HG02588 (cell line): Measurements from ENCODE around the gene MYLK2.

Experiments used
- ATAC-seq: cut with Tn5 transposase; IDR thresholded peaks from one replicate; pipeline ENCODE4 v1.9.1; 2021; ENCODE audit warnings: mild to moderate bottlenecking, moderate library complexity; ENCODE audit not compliant: unreplicated experiment

Gene MYLK2

DNA sequence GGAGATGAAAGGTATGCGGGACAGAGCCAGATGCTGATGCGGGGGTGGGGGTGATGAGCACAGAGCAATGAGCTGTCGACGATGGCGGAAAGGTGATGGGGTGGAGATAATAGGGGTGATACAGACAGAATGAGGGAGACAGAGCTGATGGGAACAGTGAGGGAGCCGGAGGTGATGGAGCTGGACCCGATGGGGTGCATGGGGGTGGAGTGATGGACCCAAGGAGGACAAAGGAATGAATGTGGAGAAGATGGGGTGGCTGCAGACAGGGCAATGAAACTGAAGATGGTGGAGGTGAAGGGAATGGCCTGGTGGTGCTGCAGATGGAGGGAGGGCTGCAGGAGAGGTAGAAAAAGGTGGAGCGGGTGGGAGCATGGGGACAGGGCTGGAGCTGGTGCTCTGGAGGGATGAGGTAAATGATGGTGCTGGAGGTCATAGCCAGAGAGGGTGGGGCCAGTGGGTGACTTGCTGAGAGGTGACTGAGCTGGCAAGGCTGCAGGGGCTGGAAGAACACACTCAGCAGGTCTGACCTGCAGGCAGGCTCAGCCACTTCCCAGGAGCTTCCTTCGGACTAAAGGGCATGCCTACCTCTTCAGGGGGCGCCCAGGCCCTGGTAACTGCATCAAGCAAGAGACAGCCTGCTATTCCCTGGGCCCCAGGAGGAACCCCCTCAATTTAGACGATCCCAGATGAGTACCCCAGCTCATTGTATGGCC, 32.2 kb downstream of the MYLK2 start:
- ATAC-seq = no peak

DNA sequence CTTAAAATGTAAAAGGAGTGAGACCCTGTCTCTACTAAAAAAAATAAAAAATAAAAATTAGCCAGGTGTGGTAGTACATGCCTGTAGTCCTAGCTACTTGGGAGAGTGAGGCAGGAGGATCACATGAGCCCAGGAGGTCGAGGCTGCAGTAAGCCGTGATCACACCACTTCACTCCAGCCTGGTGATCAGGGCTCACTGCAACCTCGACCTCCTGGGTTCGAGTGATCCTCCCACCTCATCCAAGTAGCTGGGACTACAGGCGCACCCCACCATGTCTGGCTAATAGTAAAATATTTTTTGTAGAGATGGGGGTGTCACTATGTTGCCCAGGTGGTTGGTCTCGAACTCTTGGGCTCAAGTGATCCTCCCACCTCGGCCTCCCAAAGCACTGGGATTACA, 34.3 kb downstream of the MYLK2 start:
- ATAC-seq = no peak

DNA sequence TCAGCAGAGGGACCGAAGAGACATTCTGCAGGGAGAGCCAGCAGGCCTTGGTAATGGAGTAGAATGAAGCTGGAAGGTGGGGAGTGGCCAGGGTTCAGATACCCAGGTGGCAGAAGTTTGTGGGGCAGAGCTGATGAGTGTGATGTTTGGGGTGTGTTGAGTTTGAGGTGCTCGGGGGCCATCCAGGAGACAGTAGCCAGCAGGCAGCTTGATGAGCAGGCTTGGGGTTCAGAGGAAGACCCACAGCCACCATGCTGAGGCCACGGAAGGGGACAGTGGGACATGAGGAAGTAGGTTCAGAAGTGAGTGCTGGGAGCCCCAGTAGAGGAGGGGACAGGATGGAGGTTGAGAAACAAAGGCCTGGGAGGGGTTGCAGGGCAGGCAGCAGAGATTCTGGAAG, 37.4 kb downstream of the MYLK2 start:
- no peak for ATAC-seq

DNA sequence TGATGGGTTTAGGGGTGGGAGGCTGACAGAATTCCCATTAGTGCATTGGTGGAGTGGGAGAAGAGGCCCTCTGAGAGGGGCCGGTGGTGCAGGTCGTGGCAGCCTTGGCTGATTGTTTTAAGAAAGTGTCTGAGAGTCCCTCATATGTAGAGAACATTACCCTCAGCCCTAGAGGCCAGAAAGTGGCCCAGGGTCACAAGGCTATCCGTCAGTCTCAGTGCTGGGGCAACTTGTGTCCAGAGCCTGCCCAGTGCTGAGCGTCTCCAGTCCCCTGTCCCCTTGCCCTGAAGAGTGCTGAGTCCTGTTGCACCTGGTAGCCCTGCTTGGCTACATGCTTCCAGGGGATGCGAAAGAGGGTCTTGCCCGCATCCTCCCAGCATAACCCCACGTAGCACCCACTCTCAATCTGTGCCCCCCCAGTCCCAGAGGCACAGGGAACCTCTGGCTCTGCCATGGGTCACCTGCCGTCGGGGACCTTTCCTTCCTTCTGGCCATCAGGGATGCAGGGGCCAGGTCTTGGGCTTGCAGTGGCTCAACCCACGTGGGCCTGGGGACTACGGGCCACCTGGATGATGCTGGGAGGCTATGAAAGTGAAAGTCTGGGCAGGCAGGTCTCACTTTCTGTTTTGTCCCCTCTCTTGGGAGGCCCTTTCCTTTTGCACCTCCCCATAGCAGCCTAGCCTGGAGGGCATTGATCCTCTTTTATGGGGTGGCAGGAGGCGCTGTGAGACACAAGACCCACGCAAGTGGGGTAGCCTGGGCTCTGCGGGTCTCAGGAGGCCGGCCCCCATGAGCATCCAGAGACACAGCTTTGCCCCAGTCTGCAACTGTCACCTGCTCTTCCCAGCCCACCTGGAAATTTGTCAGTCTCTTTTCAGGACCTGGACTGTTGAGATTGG, 39.0 kb downstream of the MYLK2 start:
- no peak for ATAC-seq

DNA sequence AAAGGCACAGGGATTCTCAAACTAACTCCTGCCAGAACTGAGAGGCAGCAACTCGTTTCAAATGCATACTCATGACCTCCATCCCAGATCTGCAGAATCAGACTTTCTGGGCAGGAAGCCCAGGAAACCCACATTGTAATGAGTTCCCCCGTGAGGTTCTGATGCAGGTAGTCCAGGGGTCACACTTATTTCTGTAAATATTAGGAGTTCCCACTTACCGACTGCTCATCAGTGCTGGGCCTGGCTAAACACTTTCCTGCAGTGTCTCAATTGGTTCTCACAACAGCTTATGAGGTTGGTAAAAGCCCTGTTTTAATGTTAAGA, 39.6 kb downstream of the MYLK2 start:
- no peak for ATAC-seq

DNA sequence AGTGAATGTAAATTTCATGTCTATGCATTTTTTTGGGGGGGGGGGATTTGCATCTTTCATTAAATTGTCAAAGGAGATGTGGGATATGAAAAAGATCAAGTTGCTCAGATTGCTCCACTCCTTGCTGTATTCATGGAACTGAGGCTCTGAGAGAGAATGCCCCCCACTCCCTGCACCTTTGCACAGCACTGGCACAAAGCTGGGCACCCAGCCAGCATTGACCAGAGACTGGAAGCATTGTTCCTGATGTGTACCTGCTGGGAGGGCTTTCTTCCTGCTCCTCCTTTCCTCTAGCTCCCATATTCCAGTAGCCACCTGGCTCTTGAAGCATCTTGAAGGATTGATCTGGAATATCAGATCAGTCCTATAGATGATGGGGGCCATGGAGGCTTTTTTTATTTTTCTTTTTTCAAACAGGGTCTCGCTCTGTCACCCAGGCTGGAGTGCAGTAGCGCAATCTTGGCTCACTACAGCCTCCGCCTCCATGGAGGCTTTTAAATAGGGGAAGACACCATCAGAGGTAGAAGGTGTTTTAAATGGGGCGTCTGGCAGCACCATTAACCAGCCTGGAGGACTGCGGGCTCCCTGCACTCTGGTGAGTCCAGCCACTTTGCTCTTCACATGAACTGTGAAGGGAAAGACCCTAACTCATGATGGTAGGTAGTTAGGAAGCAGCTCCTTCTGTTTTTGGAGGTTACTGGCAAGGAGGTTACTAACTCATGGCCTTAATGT, 40.3 kb downstream of the MYLK2 start:
- ATAC-seq = no peak

DNA sequence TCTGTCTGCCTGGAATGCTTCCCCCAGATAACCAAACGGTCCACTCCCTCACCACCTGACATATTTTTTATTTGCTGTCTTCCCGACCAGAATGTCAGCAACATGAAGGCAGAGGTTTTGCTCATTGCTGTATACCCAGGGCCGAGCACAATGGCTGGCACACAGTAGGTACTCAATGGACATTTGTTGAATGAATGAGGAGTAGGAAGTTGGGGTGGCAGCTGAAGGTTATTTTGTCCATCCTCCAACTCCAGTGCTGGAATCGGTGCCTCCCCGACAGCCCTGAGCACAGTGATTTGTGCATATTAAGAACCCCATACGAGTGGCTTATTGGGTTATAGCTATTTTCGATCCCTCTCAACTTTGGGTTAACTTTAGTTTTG, 40.8 kb downstream of the MYLK2 start:
- ATAC-seq = no peak

DNA sequence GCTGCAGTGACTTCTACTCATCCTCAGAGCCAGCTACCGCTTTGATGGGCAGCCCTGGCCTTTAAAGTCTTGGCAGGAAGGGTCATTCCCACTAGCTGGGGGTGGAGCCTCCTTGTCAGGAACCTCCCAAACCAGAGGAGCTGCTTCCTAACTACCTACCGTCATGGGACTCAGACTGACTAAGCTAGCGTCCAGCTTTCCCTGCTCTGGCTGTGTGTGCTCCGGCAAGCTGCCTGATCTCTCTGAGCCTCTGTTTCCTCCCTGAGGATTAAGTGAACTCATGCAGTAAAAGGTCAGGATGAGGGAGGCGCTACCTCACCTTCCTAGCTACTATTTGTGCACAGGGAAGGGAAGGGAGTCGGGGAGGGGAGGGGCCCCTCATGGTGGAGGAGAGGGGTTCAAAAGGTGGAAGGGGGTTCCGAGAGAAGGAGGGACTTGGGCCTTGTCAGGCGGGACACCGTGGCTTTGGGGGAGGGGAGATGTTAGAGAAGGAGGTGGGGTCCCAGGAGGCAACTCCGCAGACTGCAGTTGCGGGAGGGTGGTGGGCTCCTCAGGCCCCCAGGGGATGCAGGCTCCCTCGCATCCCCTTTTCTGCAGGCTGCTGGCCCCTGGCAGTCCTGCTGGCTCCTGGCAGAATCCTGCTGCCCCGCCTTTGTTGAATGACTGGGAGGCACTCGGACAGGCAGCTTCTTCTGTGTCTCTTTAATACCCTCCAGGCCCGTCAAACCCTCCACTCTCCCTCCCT, 41.4 kb downstream of the MYLK2 start:
- no peak for ATAC-seq

DNA sequence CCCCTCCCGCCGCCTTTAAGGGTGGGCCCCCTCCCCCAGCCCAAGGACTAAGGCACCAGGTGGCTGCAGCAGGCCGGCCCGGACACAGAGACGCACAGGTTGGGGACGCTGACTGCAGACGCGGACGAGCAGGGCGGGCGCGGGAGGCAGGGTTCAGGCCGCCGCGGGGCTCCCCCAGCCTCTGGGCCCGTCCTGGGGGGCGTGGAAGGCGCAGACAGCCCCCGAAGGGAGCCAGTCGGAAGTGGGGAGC, 41.9 kb downstream of the MYLK2 start:
- no peak for ATAC-seq

DNA sequence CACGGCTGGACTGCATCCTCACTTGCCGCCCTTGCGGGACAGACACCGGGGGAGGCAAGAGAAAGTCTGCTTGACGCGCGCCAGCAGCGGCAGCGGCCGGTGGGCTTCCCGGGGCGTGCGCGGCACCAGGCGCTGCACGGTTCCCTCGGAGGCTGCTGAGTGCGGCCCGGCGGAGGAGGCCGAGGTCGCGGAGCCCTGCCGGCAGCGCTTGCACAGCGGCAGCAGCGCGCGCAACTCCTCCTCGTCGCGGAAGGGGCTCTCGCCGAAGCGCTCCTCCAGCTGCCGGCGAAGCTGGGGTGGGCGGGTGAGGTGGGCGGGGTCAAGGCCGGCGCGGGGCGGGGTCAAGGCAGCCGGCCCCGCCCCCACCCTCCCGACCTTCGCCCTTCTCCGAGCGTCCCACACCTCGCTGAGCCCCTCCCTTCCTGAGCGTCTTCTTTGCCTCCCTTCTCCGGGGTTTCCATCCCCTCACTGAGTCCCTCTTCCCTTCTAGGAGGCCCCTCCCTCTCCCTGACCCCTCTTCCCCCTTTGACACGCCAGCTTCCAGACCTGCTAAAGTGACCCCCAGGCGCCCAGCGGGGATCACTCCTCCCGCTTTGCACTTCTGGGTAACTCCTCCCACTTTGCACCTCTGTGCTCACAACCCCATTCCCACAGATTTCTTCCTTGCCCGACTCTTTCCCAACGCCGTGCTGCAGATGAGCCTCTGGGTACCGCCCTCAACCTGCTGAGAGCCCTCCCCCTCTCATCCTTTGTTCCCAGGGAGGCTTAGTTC, 42.4 kb downstream of the MYLK2 start:
- no peak for ATAC-seq

DNA sequence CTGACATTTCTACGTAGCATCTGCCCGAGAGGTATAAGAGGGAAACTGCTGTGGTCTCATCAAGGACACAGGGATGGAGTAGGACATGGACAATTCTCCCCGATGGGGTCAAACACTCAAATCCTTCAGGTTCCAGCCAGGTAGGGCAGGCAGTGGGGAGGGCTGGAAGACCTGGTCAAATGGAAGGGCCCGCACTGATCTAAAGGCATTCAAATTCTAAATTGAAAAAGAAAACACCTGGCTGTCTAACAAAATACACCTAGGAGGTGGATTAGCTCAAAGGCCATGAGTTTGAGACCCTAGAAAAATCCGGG, 43.0 kb downstream of the MYLK2 start:
- ATAC-seq = no peak

DNA sequence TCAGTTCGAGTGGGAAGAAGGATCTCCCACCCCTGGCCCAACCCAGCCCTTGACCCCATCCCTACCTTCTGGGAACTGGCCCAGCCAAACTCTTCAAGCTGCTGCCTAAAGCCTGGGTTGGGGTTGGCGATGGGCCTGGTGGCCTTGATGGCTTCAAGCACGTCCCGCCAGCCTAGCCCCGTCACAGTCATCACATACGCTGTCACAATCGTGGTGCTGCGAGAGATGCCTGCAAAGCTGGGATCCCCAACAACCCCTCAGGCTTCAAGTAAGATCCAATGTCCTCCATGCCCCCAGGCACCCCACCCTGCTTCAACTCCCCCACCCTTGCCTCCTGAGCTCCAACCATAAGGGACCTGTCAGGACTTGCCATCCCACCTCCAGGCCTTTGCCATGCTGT, 43.4 kb downstream of the MYLK2 start:
- no peak for ATAC-seq

DNA sequence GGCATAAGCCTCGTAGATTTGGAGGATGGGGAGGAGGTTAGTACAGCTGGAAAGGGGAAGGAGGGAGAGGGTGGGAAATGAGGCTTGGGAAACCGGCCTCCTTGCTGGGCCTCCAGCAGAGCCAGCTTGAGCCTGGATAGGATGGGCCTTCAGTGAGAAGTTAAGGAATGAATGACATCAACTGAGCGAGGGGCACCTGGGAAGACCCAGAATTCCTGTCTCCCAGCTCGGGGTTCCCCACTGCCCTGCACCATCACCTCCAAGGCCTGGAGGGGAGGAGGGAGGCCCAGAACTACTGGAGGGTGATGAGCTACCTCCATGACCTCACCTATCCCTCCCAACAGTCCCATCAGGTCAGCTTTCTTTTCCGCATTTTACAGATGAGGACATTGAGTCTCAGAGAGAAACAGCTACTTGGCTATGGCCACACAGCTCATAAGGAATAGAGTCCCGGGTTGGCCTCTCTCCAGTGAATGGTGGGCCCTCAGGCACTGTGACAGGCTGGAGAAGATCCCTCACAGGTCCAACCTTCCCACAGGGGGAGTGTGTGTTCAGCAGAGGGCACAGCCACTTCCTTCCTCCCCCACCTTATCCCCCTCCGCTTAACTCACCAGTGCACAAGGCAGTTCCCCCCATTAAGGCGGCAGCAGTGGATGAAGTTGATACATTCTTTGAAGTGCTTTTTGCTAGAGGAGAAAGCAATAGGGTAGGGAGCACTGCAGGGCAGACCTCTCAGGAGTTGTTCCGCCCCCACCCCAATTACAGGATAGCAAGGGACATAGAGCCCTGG, 44.3 kb downstream of the MYLK2 start:
- no peak for ATAC-seq

DNA sequence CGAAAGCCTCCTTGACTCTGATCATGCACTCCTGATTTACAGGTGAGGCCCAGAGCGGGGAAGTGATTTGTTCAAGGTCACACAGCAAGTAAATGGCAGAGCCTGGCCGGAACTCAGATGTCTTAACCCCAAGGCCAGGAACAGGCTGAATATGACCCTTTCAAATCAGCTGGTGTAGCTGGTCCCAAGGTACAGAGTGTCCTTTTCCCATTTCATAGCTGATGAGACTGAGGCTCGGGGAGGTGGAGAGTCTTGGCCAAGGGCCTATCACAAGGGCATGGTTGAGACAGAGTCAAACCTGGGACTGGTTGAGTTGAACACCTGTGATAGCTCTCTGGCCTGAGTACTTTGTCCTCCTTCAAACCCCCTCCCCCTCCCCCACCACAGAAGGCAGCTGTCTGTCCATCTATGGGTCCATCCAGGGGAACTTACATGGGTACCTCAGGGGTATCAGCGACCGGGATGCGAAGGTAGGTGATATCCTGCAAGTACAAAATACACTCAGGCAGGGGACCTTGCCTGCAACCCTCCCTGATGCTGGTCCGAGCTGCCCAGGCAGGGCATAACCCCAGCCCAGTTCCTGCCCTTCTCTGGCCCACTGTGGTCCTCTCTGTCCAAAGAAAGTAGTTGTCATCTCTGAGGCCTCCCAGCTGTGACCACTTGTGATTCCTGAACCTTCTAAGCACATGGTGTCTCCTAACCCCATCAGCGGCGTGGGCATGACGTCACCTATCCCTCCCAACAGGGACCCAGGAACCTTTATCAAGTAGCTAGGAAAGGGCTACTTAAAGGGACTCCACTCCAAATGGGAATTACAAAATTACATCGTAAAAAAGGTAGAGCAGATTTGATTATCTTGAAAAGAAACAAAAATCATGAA, 45.6 kb downstream of the MYLK2 start:
- ATAC-seq = no peak

DNA sequence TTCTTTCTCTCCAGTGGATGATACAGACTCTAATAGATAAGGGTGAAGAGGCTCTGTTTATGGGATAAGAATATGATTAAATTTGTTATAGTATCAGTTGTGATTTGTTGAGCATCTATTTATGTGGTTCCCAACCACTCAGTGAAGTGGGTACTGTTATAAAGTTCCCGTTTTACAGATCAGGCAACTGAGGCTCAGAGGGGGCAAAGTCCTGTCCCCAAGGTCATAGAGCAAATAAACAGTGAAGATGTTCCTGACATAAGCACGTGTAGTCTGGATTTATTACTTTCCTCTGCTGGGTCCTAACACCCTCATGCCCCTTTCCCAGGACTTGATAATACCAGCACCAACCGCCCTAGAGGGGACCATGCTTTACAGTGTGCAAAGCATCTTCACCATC, 47.1 kb downstream of the MYLK2 start:
- ATAC-seq = no peak

DNA sequence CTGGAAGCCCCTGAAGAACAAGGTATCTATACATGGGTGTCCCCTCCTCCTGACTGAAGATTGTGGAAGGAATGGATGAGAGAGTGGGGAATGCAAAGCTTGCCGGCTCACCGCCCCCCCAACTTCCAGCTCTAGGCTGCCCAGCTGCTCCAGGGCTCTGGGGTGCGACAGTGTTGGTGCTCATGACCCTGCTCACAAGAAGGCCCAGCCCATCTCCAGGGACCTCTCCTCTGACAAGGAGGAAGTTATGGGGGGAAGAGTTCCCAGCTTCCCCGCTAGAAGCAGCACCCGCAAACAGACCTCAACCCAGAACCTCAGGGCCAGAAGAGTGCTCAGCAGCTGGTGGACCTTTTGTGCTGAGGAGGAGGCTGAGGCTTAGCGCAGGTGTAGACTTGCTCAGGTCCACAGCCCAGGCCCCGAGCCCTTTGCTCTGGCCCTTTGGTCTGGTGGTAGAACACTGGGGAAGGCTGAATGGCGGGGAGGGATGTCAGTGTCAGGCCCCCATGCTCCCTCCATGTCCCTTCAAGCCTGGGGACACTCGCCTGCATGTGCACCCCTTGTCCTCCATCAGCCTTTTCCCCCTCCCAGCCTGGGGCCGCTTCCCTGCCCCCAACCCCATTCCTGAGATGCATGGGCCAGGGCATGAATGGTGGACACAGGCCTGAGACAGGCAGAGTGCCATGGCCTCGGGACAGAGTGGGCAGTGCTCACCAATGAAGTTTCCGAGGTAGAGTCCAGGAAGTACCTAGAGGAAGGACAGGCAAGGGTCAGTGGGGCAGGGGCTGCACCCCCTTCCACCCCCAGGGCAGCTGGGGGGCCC, 49.9 kb downstream of the MYLK2 start:
- no peak for ATAC-seq

DNA sequence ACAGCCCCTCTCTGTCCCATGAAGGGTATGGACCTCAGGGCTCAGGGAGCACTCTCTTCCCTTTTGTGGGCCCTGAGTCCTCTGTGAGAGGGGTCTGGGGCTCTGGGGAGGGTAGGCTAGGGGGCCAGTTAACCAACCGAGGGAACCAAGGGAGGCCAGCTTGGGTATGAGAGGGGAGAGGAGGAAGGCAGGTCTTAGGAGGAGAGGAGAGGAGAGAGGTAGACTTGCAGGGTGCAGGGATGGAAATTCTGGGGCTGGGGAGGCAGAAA, 50.5 kb downstream of the MYLK2 start:
- no peak for ATAC-seq

DNA sequence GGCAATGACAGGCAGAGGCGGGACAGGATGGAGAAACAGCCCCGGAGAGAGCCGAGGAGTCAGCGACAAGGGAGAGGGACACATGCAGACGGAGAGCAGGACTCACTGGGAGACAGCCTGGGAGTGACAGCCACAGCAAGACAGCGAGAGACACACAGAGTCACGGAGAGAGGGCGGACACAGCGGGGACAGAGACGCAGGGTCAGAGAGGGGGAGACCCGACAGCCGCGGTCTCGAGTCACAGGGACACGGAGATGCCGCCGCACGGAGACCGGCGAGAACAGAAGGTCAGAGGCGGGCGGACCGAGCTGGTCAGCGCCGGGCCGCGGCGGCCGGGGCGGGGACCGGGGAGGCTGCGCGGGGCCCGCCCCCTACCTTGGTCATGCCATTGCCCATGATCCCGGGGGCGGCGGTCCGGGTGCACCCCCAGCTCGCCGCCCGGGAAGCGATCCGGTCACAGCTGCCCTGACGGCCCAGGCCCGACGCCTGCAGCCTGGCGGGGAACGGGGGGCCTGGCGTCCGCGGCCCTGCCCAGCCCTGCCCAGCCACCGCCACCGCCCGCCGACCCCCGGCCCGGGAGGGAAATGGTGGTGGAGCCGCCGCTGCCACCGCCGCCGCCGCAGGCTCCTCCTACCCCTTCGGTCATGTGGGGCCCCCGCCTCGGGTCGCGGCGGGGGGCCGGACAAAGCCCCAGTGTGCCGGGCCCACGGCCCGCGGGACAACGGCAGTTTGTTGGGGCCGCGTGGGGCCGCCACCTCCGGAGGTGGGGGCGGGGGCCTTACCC, 51.0 kb downstream of the MYLK2 start, which contains the start of the genes DUSP15 and TTLL9:
TSS of gene DUSP15 (minus strand) at position 586 of the 784 bp plus-strand sequence. CDS start at position 396, 190 bp downstream.
TSS of gene TTLL9 (plus strand) at position 693 of the 784 bp plus-strand sequence. CDS start 493 bp downstream, outside the sequence.
- ATAC-seq = no peak
